Heart right ventricle (tissue), 16 donors: ENCODE data around the gene MYOF. TPM values are rescaled to one million over a fixed set of nuclear protein-coding genes. Genes with fewer than 3 reads are reported as not detected.
A peak's percentile ranks its signal among the peaks of the same experiment; 100 is the strongest.

Experiments
- ATAC-seq, 8 donors: fragments of 200-7000 bp; cut with Tn5 transposase; one replicate each; pipeline ENCODE4 v1.9.1; 2020; ENCODE audit warnings: mild to moderate bottlenecking in 8 of 8, moderate library complexity in 8 of 8, moderate number of reproducible peaks in 1 of 8
- DNase-seq, 2 donors: peaks; one replicate each; pipeline ENCODE4 v3.0.0-alpha.2; 2020
- H3K27ac ChIP-seq, 10 donors: fragments of 200-600 bp; sonication (generic) in 2 of 10; one replicate each; pipeline versions ENCODE4 v1.5.0 to v1.8.0; 2020 to 2022; ENCODE audit warnings: mild to moderate bottlenecking in 3 of 10
- H3K27me3 ChIP-seq, 7 donors: fragments of 200-600 bp; one replicate each; pipeline ENCODE4 v1.8.0; 2021 to 2022; ENCODE audit warnings: mild to moderate bottlenecking in 2 of 7
- H3K36me3 ChIP-seq, 9 donors: fragments of 200-600 bp; sonication (generic) in 1 of 9; one replicate each; pipeline versions ENCODE4 v1.5.0 to v1.8.0; 2020 to 2022; ENCODE audit warnings: mild to moderate bottlenecking in 2 of 9
- H3K4me1 ChIP-seq, 9 donors: fragments of 200-600 bp; sonication (generic) in 1 of 9; one replicate each; pipeline versions ENCODE4 v1.5.0 to v1.8.0; 2020 to 2022; ENCODE audit warnings: mild to moderate bottlenecking in 4 of 9
- H3K4me3 ChIP-seq, 10 donors: fragments of 200-600 bp; sonication (generic) in 2 of 10; one replicate each; pipeline versions ENCODE4 v1.5.0 to v1.8.0; 2020 to 2022; ENCODE audit warnings: mild to moderate bottlenecking in 7 of 10, moderate library complexity in 2 of 10
- H3K9me3 ChIP-seq, 11 donors: fragments of 200-600 bp in 10 of 11; sonication (generic) in 2 of 11; one replicate each; pipeline versions ENCODE4 v1.5.0 to v1.8.0; 2013 to 2022; ENCODE audit warnings: mild to moderate bottlenecking in 2 of 11, control low read depth in 1 of 11, moderate library complexity in 1 of 11
- WGBS, 2 donors: extraction: QIAGEN DNeasy Blood & Tissue Kit; methylation state at CpG; one replicate each; pipeline ENCODE4 v1.1.7; 2013; ENCODE audit warnings: inconsistent platforms in 1 of 2; 5-methylcytosine and 5-hydroxymethylcytosine counted together
- intact Hi-C, 10 donors: fragments of 100-400 bp; cut with DNase I; formaldehyde crosslinking; loops; one replicate each; pipeline versions ENCODE4 v1.11.1 to v1.14.2; 2022
- polyA plus RNA-seq, 2 donors: library from polyadenylated mRNA; stranded (reverse); fragments of 200-250 nt; gene quantifications; one replicate each; pipeline ENCODE4 v1.2.3, GENCODE V29; 2013
- total RNA-seq, 10 donors: library from RNA; stranded (reverse); fragmentation: NEBNext Ultra II Directional in 3 of 10; extraction: Animal tissue kit (Norgen Biotek cat#: 25700) in 3 of 10; gene quantifications; one replicate each; pipeline versions ENCODE4 v1.2.1 to v1.2.4, GENCODE V29; 2021 to 2023
- TF ChIP-seq, protein P1 (sequence below), 9 donors: fragments of 200-600 bp; sonication (generic) in 2 of 9; IDR thresholded peaks; one replicate each; pipeline versions ENCODE4 v1.5.0 to v1.8.0; 2021 to 2022; ENCODE audit warnings: antibody characterized with exemption in 9 of 9, mild to moderate bottlenecking in 5 of 9, moderate library complexity in 1 of 9
- donor health status: Arrhythmogenic right ventricular cardiomyopathy.
- donor health status: ischemic (EF 13 %, LVEDD 7.1; RV severe dilation, severe dysfunction).
- donor health status: healthy with polysubstance abuse.
- donor health status: DM: no; HTN: yes; CAD: no.
- donor health status: DM: no; HTN: no; CAD: no.
- donor health status: ischemic (EF 25% LVEDD 6.9; RV normal size, moderate dysfunction).
- donor health status: ischemic (EF 25% LVEDD 5.7; RV mildly dilated, moderate dysfunction).
- donor health status: healthy.
- donor health status: DM: yes; HTN: yes; CAD: no.
- donor health status: Ischemic cardiomyopathy.
- donor health status: ischemic (EF 35%, LVEDD 5.7; RV mildly dilated, moderate dysfunction).
- donor health status: nonischemic (EF 11% LVEDD 7.7; RV severe dilation, severe dysfunction).
- donor health status: DM: yes; HTN: yes; CAD: no.
- donor health status: PGD.
- donor health status: ischemic (EF 29% LVEDD 5.4; RV normal size, mild dysfunction).
- donor health status: nonischemic (EF 23%, LVEDD 6.1; RV moderate dilation, normal function).

MYOF gene
- total and polyA plus RNA-seq, 12 donors, result 14.5 to 54.6 (median 36.3) TPM

GRCh38 chr10:93386631-93387369 is 95.3 kb downstream of the MYOF start:
- peak overlapping the region in 9 of 10 donors; percentile 50 to 83 (median 65) for H3K27ac ChIP-seq

DNA sequence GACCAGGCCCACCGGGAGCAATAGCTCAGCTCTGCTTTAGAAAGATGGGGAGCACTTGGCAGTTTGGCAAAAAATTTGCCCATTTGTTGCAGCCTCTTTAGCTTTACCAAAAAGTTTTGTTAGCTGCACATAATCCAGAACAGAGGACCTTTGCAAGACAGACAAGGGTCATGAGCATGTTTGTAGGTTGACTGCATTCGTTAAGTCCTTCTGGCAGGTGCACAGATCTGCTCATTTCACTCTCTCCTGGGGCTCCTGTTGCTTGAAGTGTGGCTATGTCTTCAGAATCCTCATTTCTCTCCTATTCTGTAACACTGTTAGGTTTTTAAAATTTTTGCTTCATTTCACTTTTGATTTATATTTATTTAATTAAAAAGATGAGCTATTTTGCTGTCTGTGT is 96.8 kb downstream of the MYOF start:
- Histone ChIP-seq H3K27me3 (no peaks in the 10 kb centered on the region), H3K9me3 (no peaks in the 10 kb centered on the region), H3K36me3 (peaks cover 0 to 65% (median 13%) of the 10 kb centered on the region in 9 donors), H3K4me3 (no peak overlapping the region), H3K4me1 (peaks cover 0 to 55% (median 13%) of the 10 kb centered on the region in 9 donors), H3K27ac (peak overlapping the region in 1 of 10 donors; percentile 15)
- ATAC-seq, result no peak
- intact Hi-C loops, result no loop called here
- WGBS, 2 donors, result 88 to 94% methylated on average over 2 of the region's 2 CpGs
- no peak for DNase-seq
- TF ChIP-seq, protein P1, sequence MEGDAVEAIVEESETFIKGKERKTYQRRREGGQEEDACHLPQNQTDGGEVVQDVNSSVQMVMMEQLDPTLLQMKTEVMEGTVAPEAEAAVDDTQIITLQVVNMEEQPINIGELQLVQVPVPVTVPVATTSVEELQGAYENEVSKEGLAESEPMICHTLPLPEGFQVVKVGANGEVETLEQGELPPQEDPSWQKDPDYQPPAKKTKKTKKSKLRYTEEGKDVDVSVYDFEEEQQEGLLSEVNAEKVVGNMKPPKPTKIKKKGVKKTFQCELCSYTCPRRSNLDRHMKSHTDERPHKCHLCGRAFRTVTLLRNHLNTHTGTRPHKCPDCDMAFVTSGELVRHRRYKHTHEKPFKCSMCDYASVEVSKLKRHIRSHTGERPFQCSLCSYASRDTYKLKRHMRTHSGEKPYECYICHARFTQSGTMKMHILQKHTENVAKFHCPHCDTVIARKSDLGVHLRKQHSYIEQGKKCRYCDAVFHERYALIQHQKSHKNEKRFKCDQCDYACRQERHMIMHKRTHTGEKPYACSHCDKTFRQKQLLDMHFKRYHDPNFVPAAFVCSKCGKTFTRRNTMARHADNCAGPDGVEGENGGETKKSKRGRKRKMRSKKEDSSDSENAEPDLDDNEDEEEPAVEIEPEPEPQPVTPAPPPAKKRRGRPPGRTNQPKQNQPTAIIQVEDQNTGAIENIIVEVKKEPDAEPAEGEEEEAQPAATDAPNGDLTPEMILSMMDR (IDR thresholded peaks at IDR 0.05), result no peak

More at GRCh38 chr10:93386631-93387369, 95.3 kb downstream of the MYOF start:
- intact Hi-C loops, result no loop called here
- Histone ChIP-seq H3K4me3 (peak overlapping the region in 2 of 10 donors; percentile 3 to 14), H3K36me3 (peaks cover 0 to 58% (median 3%) of the 10 kb centered on the region in 9 donors), H3K9me3 (no peaks in the 10 kb centered on the region), H3K27me3 (no peaks in the 10 kb centered on the region), H3K4me1 (peaks cover 0 to 62% (median 19%) of the 10 kb centered on the region in 9 donors)
- no peak for DNase-seq
- 71 to 79% methylated on average over 14 of the region's 14 CpGs for WGBS, 2 donors
- ATAC-seq, result peak in 7 of 8 donors; percentile 14 to 70 (median 38)
- TF ChIP-seq, protein P1 (IDR thresholded peaks at IDR 0.05), result peak in 2 of 9 donors; percentile 9 to 19

- H3K27me3 ChIP-seq, result no peaks in the 10 kb centered on the region
- WGBS, 2 donors, result 82 to 88% methylated on average over 7 of the region's 7 CpGs
- H3K27ac ChIP-seq, result peak overlapping the region in 7 of 10 donors; percentile 14 to 63 (median 56)
- DNase-seq (no peak), ATAC-seq (peak in 2 of 8 donors; percentile 8 to 18)
- peaks cover 0 to 59% (median 12%) of the 10 kb centered on the region in 9 donors for H3K4me1 ChIP-seq
- no peaks in the 10 kb centered on the region for H3K9me3 ChIP-seq
- H3K4me3 ChIP-seq, result no peak overlapping the region
- TF ChIP-seq, protein P1 (IDR thresholded peaks at IDR 0.05), result no peak
- H3K36me3 ChIP-seq, result peaks cover 0 to 77% (median 22%) of the 10 kb centered on the region in 9 donors
- intact Hi-C loops, result no loop called here
These were observed 98.1 kb downstream of the MYOF start for GRCh38 chr10:93384006-93384405.

DNA sequence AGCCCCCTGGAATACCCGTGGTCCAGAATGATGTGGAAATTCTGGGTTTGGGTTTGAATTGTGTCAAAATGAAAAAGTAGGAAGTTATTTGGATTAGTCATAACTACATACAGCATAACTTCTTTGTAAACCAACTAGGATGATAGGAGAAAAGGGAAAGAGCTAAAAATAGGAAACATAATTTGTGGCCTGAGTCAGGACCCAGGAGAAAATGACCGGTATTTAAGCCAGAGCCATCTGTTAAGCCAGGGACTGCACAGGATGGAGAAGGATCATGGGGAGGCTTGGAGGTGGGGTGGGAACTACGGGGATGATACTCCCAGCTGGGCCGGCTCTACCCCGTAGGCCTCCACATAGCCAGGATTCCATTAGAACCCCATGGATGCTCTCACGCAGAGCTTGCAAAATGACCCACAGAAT is 98.6 kb downstream of the MYOF start:
- H3K27ac ChIP-seq, result peak overlapping the region in 7 of 10 donors; percentile 14 to 63 (median 56)
- no peaks in the 10 kb centered on the region for H3K9me3 ChIP-seq
- H3K36me3 ChIP-seq, result peaks cover 0 to 76% (median 22%) of the 10 kb centered on the region in 9 donors
- DNase-seq (peak in 1 of 2 donors; percentile 25), ATAC-seq (peak in 7 of 8 donors; percentile 35 to 80 (median 51))
- WGBS, 2 donors, result 59 to 62% methylated on average over 6 of the region's 6 CpGs
- H3K4me1 ChIP-seq, result peaks cover 0 to 62% (median 12%) of the 10 kb centered on the region in 9 donors
- H3K4me3 ChIP-seq, result no peak overlapping the region
- intact Hi-C loops, result no loop called here
- no peaks in the 10 kb centered on the region for H3K27me3 ChIP-seq
- TF ChIP-seq, protein P1 (IDR thresholded peaks at IDR 0.05), result no peak
